Mucosa of gallbladder (tissue), 1 donor: Measurements from ENCODE around the gene CDKN2A. TPM values are rescaled to one million over a fixed set of nuclear protein-coding genes. Genes with fewer than 3 reads are reported as not detected.
"Not testable (repeated sequence)": the region's sequence is repeated elsewhere in the genome, so short reads cannot be mapped to it uniquely, and the experiment has no call there.

Experiments used
- DNase-seq: peaks from one replicate; pipeline ENCODE4 v3.0.0-alpha.2; 2020; ENCODE audit warnings: low spot score
- total RNA-seq: library from RNA; stranded (reverse); gene quantifications from one replicate; pipeline ENCODE4 v1.2.1, GENCODE V29; 2021
- donor health status: DM: no; HTN: no; CAD: no.

The CDKN2A gene
- total RNA-seq, 1 donor from 2014 or later = 1.9 TPM

DNA sequence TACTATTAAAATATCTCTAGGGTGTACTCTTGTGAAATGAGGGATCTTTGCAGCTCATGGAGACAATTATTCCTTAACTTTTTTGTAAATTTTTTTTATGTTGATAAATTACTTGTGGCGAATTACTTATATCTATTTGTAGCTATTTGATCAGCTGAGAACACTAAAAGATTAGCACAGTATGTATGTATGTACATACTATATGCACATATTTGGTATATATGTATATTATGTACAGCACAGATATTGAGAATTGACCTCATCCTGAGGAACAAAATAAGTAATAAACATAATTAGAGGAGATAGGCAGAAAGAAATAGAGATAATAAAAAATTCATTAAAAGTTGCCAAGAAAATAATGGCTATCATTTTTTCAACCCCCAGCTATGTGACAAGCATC lies 11.8 kb downstream of the CDKN2A start:
- DNase-seq = no peak

GRCh38 chr9:21976334-21976875 lies 17.8 kb downstream of the CDKN2A start:
- no peak for DNase-seq

GRCh38 chr9:21974722-21975409 lies 19.3 kb downstream of the CDKN2A start:
- DNase-seq = no peak

DNA sequence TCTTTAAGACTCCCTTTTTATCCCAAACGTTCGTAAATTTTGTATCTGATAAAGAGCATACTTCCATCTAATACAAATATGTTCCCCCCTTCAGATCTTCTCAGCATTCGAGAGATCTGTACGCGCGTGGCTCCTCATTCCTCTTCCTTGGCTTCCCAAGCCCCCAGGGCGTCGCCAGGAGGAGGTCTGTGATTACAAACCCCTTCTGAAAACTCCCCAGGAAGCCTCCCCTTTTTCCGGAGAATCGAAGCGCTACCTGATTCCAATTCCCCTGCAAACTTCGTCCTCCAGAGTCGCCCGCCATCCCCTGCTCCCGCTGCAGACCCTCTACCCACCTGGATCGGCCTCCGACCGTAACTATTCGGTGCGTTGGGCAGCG lies 19.9 kb downstream of the CDKN2A start:
- DNase-seq = no peak

DNA sequence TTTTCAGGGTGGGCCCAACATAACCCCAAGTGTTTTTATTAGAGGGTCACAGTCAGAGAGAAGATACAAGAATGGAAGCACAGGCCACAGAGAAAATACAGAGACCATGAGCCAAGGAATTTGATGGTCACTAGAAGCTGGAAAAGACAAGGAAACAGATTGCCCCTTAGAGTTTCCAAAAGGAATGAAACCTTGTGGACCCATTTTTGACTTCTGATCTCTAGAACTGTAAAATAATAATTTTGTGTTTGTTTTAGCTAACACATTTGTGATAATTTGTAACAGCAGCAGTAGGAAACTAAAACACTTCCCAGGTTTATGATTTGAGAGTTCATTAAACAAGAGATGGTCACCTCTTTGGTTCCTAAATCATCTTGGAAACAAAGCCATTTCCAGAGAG lies 21.8 kb downstream of the CDKN2A start:
- DNase-seq = no peak

- DNase-seq = no peak
Observed at GRCh38 chr9:21970800-21971640, 23.2 kb downstream of the CDKN2A start.

DNA sequence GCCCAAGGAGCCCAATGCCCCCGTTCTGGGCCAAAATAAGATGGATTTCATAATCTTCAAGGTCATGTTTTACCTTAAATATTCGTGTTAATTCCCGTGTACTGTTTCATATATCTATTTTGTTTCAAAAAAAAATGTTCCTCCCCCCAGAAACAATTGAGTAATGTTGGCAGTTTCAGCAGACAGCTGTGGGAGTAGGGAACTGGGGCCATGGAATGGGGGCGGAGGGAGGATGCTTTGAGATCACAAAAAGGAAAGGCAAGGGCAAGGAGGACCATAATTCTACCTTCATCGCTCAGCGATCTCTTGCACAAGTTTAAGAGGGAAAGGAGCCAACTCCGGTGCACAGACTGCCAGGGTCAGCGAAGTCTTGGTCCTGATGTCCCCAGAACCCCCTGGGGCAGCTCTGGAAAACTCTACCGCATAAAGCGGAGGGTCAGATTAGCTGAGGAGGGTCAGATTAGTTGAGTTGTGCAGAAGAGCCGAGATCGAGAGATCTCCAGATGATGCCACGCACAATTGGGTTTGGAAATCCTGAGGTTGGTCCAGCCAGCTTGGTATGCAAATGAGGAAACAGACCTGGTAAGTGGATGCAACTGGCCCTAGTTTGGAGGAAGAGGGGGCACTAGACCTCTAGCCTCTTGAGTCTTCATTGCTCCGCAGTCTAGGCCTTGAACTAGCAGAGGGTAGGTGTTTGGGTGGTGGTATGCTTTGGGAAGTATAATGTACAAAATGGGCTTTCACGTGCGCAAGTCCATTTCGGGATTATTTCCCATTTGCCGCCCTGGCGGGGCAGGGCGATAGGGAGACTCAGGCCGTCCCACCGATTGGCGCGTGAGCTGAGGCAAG lies 24.0 kb downstream of the CDKN2A start:
- no peak for DNase-seq

GRCh38 chr9:21969011-21969940 lies 24.9 kb downstream of the CDKN2A start:
- DNase-seq = no peak

DNA sequence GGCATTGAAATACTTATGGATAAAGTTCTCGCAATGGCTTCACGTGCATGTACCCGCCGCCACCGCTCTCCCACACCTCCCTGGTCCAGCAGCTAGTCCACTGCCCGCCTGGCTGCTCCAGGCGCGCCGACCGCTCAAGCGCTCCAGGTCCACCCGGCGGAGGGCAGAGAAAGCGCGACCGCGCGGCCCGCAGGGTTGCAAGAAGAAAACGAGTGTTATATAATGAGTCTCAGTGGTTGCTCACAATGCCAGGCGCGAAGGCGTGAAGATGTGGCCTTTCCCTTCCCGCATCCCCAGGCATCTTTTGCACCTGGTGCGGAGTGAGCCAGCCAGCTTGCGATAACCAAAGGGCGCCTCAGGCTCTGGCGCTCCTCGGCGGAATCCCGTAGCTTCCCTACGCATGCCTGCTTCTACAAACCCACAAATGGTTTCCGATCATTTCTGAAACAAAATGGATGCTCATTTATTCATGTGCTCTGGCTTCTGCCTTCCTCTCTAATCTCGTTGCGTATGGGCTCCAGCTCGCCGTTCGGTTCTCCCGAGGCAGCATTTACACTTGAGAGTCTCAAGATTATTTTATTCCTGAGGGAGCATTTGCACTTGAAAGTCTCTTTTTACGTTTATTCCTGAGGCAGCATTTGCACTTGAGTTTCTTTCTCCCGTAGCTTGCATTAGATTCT lies 25.7 kb downstream of the CDKN2A start:
- DNase-seq = no peak

GRCh38 chr9:21967702-21968101 lies 26.5 kb downstream of the CDKN2A start:
- no peak for DNase-seq

- no peak for DNase-seq
Observed at GRCh38 chr9:21967169-21967568, 27.0 kb downstream of the CDKN2A start.

- no peak for DNase-seq
Observed at GRCh38 chr9:21966140-21966851, 27.9 kb downstream of the CDKN2A start.

- no peak for DNase-seq
Observed at GRCh38 chr9:21965401-21965951, 28.7 kb downstream of the CDKN2A start.

DNA sequence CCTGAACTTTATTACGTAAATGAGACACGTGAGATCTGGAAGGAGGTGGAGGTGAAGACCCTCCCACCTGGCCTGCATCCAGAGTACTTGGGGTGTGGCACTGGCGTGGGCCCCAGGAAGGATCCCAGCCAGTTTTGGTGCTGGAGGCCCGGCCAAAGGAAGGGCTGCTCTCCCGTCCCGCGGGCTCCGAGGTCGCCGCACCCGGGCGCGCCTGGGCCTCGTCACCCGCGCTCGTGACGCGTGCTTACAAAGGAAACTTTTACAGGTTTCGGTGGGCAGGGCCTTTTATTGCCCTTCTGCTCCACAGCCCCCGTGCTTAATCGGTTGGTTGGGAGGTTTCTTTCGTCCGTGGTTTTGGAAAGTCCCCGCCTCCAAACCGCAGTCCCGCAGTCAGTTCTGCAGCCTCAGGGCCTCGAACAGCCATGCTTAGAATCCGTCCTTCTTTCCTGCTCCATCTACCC lies 29.2 kb downstream of the CDKN2A start:
- no peak for DNase-seq

DNA sequence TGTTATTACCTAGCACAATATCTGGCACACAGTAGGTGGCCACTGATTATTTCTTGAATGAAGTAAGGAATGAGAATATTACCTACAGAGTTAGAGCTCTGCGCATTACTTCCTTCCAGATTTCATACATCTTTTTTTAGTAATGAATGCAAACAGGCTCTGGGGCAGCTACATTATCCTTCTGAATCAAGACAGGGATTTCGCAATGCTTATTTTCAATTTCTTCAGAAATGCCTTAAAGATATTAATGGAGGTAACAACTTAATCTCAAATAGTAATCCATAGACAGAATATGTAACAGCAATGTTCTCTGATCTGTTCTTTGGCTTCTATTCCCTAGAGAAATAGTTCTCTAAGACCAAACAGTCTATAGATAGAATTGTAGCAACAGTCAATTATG lies 32.6 kb downstream of the CDKN2A start:
- no peak for DNase-seq

- DNase-seq = not testable (repeated sequence)
Observed at GRCh38 chr9:21959268-21959667, 34.9 kb downstream of the CDKN2A start.

- no peak for DNase-seq
Observed at GRCh38 chr9:21958833-21959232, 35.4 kb downstream of the CDKN2A start.

- no peak for DNase-seq
Observed at GRCh38 chr9:21945606-21946005, 48.6 kb downstream of the CDKN2A start.

- no peak for DNase-seq
Observed at GRCh38 chr9:21943464-21943863, 50.7 kb downstream of the CDKN2A start.
